Activated CD8-positive, alpha-beta memory T cell treated with anti-CD3 and anti-CD28 coated beads for 1 hour (primary cell): ENCODE data around the gene NLRP3.
"Not testable (repeated sequence)": the region's sequence is repeated elsewhere in the genome, so short reads cannot be mapped to it uniquely, and the experiment has no call there.

Source experiments
- DNase-seq, 2 donors: peaks; one replicate each; pipeline ENCODE4 v3.0.0-alpha.2; 2020; ENCODE audit warnings: low read depth in 1 of 2; ENCODE audit errors: extremely low read depth in 1 of 2

NLRP3 gene

DNA sequence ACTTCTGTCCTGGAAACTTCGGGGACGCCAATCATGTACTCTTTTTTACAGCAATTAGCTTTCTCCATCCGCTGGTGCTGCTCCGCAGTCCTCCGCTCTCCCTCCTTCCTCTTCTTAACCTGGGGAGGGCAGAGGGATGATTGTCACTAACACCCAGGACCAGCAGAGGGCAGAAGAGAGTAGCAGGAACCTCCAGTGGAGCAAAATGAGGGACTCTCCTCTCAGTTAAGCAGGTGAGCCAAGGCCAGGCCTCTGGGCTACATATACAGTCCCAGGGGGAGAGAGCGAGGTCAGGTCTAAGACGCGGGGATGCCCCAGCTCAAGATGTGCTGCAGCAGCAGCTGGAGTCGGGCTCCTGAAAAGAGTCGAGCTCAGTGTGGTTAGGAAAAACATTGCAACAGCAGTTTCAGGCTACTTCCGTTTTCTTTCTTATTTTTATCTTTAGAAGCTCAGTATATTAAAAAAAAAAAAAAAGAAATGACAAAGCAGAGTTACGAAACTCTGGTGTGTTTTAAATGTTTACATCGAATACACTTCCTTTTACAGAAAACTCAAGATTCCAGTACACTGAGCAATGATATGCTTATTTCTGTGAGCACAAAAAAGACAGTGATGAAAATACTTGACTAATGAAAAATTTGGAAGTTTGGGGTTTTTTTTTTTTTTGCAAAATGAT, 25.7 kb upstream of the NLRP3 start:
- DNase-seq = peak; percentile 58 to 60

DNA sequence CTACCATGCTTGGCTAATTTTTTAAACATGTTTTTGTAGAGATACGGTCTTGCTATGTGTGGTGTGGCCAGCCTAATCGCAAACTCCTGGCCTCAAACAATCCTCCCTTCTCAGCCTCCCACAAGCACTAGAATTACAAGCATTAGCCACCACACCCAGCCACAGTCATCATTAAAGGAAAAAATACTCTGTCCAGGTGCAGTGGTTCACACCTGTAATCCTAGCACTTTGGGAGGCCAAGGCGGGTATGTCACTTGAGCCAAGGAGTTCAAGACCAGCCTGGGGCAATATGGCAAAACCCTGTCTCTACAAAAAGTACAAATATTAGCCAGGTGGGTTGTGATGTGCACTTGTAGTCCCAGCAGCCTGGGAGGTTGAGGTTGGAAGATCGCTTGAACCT, 25.0 kb upstream of the NLRP3 start:
- no peak for DNase-seq

DNA sequence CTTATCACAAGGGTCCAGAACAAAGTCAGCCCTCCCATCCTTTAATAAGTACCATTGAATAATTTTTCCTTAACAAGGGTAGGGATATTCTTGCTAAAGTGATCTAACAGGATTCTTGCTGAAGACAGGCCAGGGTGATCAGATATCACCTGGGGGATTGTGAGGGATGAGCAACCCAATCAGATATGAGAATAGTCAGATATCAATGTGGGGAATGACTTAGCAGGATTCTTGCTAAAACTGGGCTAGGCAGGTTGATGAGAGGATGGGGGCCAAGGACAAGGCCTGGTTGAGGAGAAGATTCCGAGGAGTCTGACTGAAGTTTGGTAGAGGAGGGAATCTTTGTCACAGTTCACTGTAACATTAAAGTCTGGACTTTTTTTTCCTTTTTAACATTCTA, 23.9 kb upstream of the NLRP3 start:
- no peak for DNase-seq

DNA sequence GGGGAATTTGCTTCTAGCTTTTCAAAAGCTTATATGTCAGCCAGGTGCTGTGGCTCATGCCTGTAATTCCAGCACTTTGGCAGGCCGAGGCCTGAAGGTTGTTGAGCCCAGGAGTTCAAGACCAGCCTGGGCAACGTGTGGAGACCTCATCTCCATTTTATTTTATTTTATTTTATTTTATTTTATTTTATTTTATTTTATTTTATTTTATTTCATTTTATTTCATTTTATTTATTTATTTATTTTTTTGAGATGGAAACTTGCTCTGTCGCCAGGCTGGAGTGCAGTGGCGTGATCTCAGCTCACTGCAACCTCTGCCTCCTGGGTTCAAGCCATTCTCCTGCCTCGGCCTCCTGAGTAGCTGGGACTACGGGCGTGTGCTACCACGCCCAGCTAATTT, 20.9 kb upstream of the NLRP3 start:
- not testable (repeated sequence) for DNase-seq

DNA sequence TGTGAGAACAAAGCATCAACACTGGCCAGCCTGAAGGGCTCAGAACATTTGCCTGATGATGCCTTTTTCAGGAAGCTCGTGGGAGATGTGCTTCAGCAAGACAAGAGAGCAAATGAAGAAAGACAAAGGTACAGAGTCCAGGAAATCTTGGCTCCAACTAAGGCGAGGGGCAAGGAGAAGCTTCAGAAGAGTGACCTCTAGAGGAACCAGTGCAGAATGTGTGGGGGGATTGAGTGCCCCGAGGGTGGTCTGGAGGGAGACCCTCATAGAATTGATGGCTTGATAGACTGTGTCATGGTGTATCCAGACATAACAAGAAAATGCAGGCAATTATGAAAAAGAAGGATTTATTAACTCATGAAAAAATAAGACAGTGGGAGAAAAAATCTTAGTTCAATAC, 15.3 kb upstream of the NLRP3 start:
- DNase-seq = no peak

DNA sequence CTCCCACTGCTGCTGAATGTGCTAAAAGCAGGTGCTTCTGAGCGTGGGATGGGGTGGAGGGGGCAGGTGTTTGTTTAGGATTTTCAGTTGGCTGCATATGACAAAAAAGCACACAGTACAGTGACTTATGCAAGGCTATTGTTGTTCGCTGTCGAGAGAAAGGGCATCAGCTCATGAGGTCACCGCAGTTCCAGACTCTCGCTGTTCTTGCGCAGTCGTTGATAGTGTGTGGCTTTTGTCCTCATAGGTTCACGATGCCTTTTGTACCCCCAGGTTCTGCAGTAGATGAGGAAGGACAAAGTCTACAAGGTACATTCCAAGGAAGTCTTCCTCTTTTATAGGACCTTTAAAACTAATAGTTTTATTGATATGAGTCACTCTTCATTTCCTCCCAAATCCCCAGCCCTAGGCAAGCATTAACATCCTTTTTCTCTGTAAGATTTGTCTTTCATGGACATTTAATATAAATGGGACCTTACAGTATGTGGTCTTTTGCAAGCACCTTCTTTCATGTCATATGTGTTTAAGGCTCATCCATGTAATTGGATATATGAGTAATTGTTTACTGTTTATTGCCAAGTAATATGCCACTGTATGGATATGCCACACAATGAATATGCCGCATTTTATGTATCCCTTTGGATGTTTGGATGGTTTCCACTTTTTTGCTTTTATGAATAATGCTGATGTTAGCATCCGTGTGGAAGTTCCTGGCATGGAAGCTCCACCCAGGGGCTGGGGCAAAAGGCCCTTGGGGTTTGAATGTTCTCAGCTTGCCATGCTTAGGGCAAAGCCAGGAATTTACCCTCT, 14.5 kb upstream of the NLRP3 start:
- no peak for DNase-seq

DNA sequence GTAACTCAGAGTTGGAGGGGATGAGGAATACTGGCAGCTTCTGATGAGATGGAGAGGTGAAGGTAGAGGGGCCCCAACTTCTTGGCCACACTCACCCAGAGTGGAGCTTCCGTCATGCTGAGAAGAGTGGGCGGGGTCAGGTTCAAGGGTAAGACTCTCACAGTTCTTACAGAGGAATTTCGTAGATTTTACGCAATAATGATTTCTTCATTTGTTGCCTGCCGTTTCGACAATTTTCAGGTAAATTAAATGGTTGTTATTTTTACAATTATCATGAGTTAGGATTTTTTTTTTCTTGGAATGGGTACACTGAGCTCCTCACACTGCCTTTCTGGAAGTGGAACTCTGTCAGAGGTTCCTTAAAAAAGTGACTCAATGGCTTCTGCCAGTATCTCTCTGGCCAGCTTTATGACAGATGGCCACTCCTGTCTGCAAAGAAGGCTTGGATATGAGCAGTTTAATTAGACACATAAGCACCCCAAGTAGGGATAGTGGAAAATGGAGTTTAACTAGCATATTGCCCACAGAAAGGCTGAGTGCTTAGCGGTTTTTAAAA, 13.8 kb upstream of the NLRP3 start:
- no peak for DNase-seq

DNA sequence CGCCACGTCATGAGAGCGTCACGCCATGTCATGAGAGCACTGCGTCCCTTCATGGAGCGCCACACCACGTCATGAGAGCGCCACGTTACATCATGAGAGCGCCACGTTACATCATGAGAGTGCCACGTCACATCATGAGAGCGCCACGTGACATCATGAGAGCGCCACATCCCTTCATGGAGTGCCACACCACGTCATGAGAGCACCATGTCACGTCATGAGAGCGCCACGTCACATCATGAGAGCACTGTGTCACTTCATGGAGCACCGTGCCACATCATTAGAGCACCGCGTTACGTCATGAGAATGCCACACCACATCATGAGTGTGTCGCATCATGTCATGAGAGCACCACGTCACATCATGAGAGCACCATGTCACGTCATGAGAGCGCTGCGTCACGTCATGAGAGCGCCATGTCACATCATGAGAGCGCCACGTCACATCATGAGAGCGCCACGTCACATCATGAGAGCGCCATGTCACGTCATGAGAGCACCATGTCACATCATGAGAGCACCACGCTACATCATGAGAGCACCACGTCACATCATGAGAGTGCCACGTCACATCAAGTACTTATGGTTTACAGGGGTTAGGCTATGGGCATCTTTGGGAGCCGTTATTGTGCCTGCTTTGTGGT, 9.8 kb upstream of the NLRP3 start:
- no peak for DNase-seq

DNA sequence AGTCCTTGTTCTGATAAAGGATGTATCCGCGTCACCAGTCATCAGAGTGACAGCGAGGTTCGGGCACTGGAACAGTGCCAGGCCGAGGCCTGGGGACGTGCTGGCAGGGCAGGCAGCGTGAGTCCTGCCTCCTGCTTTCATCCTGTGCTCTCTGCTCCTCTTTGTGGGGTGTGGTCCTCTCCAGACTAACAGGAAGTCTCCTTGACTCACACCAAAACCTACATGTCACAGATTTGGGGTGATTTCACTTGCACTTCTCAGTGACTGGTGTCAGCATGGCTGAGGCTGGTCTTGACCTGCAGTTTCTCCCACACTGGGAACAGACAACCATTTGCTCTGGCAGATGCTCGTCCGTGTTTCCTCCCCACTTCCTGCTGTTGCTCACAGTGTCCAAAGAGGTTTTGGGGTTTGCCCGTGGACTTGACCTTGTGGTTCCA, 8.8 kb upstream of the NLRP3 start:
- peak; percentile 44 to 47 for DNase-seq

DNA sequence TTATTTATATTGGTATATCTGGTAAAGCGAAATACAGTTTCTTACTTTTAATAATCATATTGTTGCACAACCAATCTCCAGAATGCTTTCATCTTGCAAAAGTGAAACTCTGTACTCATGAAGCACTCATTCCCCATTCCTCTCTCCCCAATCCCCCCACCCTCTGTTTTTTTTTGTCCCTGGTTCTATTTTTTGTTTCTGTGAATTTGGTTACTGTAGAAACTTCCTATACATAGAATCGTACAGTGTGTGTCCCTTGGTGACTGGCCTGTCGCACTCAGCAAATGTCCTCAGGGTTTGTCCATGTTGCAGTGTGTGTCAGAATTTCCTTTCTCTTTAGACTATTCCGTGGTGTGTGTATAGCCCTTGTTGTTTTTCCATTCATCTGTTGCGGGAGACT, 7.9 kb upstream of the NLRP3 start:
- no peak for DNase-seq

DNA sequence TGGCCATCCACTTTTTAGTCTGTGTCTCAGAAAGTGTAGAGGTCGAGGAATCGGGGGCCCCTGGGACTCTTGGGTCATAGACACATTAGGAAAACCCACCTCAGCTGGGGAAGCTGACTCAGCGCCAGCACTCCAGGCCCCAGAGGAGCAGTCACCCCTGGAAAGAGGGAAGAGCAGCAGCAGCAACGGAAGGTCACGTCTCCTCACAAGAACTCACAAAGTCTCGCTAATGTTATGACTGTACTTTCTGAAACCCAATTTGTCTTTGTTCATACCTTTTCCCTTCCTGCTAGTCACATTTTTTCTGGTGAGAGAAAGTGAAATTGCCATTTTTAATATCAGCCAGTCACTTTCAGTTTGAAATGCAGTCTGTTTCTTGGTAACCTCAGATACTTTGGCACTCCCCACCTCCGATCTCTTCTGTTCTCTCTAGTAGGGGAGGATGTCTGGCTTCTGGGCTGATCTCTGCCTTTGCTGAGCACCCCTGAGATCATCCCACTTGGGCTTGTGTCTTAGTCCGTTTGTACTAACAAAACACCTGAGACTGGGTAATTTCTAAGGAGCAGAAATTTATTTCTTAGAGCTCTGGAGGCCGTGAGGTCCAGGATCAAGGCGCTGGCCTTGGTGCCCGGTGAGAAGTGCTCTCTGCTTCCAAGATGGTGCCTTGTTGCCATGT, 6.0 kb upstream of the NLRP3 start:
- no peak for DNase-seq

DNA sequence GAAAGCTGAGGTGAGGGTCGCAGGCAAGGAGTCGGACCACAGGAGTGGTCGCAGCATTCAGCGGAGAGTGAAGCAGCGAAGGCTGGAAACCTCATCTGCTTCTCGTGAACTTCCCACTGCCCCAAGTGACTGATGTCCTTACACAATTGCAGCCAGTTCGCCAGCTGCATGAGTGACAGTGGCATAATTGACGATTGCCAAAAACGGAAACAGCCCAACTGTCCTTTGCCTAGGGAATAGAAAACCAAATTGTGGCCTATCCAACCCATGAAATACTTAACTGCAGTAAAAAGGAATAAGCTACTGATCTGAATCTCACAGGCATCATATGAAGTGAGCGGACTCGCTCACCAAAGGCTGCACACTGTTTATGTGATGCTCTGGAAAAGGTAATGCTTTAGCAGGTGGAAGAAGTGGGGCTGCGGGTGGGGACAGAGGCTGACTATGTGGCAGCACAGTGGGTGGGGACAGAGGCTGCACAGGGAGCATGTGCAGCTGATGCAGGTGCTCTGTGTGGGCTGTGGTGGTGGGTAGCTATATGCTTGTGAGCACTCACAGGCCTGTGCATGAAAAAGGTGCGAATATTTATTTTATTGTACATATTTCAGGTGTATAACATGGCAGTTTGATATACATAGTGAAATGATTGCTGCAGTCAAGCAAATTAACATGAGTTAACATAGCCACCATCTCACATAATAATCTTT, 4.2 kb upstream of the NLRP3 start:
- DNase-seq = no peak

DNA sequence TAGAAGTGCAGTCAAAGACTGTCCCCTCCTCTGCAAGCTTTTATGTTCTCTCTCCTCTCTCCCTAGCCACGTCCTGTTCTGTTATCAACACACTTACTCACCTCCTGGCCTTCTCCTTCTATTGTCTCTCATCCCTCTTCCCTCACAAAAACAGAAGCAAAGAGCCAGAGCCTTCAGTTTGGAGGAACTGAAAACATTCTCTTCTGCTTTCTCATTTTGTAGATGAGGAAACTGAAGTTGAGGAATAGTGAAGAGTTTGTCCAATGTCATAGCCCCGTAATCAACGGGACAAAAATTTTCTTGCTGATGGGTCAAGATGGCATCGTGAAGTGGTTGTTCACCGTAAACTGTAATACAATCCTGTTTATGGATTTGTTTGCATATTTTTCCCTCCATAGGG, 1.9 kb downstream of the NLRP3 start:
- DNase-seq = no peak

DNA sequence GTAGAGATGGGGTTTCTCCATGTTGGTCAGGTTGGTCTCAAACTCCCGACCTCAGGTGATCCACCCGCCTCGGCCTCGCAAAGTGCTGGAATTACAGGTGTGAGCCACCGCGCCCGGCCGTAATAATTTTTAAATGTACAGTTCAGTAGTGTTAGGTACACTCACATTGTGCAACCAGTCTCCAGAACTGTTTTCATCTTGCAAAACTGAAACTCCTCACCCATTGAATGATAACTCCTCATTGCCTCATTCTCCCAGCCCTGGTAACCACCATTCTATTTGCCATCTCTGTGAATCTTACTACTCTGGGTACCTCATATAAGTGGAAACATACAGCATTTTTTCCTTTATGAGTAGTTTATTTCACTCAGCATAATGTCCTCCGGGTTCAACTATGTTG, 3.4 kb downstream of the NLRP3 start:
- no peak for DNase-seq

DNA sequence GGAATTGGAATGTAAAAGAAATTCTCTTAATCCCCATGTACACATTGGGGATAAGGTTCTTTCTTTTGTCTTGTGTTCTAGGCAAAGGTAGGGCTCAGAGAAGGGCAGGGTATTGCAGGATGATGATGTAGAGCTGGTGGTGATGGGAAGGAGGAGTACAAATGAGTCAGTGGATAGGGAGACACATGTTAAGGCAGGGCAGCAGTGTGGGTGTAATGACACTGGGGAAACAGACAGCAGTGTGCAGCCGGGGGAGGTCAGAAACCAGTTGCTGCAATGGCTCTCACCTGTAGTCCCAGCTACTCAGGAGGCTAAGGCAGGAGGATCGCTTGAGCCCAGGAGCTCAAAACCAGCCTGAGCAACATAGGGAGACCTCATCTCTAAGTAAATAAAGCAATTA, 5.1 kb downstream of the NLRP3 start:
- DNase-seq = no peak

DNA sequence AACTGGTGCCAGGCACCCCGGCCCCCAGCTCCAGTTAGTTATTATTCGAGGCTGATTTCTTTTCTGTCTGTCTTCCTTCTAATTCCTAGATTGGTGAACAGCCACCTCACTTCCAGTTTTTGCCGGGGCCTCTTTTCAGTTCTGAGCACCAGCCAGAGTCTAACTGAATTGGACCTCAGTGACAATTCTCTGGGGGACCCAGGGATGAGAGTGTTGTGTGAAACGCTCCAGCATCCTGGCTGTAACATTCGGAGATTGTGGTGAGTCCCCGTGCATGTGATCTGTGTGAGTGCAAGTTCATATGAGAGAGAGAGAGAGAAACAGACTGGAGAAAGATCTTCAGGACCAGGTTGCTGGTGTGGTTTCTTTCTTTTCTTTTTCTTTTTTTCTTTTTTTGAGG, 13.5 kb downstream of the NLRP3 start:
- DNase-seq = no peak

DNA sequence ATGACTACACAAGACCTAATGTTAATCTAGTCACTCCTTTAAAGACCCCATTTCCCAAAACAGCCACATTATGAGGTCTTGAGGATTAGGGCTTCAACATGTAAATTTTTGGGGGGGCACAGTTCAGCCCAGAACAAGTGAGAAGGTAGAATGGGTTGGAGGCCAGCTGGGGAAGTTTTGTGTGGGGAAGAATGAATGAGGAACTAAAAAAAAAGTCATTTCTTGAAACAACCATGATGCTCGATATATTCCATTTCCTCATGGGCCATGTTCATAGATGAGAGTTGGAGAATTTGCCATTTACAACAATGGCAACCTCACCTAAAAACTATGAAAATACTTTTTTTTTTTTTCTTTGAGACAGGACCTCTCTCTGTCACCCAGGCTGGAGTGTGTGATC, 14.5 kb downstream of the NLRP3 start:
- DNase-seq = no peak

DNA sequence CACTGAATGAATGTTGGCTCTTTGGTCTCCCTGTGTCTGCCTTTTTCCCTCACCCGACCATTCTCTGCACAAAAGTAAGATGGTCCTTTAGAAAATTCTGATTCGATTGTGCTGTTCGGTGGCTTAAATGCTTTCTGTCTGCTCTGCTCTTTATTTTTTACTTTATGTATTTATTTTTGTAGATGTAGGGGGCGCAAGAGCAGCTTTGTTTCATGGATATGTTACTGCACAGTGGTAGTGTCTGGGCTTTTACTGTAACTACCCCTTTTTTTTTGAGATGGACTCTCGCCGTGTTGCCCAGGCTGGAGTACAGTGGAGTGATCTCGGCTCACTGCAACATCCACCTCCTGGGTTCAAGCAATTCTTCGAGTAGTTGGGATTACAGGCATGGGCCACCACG, 15.7 kb downstream of the NLRP3 start:
- no peak for DNase-seq

DNA sequence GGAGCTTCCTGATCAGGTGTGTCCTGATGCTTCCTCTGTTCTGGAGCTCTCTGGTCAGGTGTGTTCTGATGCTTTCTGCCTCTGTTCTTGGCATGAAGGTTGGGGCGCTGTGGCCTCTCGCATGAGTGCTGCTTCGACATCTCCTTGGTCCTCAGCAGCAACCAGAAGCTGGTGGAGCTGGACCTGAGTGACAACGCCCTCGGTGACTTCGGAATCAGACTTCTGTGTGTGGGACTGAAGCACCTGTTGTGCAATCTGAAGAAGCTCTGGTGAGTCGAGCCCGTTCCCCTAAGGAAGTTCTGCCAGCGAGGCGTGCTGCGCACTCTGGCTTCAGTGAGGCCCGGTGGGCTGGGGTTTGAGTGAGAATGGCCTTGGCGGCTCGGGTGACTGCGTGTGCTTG, 18.0 kb downstream of the NLRP3 start:
- DNase-seq = no peak

DNA sequence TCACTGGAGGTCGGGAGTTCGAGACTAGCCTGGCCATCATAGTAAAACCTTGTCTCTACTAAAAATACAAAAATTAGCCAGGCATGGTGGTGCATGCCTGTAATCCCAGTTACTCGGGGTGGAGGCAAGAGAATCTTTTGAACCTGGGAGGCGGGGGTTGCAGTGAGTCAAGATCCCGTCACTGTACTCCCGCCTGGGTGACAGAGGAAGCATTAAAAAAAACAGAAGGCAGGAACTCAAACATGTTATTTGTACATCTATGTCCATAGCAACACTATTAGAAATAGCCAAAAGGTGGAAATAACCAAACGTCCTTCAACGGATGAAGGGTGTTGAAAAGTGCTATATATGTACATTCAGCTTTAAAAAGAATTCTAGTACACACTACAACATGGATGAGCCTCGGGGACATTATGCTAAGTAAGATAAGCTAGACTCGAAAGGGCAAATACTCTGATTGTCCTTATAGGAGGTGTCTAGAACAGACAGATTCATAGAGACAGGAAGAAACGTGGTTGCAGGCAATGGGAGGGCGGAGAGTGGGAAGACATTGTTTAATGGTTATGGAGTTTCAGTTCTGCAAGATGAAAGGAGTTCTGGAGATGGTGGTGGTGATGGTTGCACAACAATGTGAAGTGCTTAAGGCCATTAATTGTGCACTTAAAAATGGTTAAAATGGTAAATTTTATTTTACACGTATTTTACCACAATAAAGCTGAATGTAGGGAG, 19.2 kb downstream of the NLRP3 start:
- no peak for DNase-seq
